PC-3 (cell line): ENCODE results near the gene PIGO.

Source experiments
- CTCF ChIP-seq: fragments of 300-600 bp; sonication (generic); conservative IDR thresholded peaks from 2 replicates; pipeline ENCODE4 v1.5.1; 2017; ENCODE audit warnings: antibody characterized with exemption, low read depth, mild to moderate bottlenecking, low read length
- EZH2 ChIP-seq: fragments of 300-600 bp; sonication (generic); IDR thresholded peaks from one replicate; pipeline ENCODE4 v1.6.1; 2017; ENCODE audit warnings: antibody characterized with exemption, mild to moderate bottlenecking, low read length; ENCODE audit not compliant: unreplicated experiment
- EZH2phosphoT487 ChIP-seq: fragments of 300-600 bp; sonication (generic); IDR thresholded peaks from 2 replicates; pipeline ENCODE4 v1.6.1; 2018; ENCODE audit warnings: mild to moderate bottlenecking, antibody characterized with exemption, low read length, borderline replicate concordance

DNA sequence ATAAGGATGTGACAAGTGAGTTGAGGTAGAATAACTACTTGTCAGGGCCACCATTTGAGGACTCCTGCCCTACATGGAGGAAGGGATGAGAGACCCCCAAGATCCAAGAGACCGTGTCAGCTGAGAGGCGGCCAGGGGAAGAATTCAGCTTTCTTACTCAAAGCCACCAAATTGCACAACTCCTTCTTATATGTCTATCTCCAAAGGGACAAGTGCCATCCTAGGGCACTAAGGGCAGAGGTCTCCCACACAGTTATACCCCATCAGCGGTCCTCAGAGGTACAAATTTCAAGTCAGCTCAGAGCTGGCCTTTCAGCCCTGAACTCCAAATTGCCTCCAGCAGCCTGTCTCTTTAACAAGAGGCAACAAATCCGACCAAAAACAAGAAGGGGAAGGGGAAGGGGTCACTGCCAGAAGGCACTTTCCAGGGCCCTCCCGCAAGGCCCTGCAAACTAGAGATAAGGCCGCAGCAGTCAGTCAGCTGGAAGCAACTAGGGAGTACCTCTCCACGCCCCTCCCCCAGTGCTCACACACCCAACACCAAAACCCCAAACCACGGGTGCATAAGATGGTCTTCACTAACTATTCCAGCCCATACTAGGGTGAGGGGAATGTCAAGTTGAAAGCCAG lies 12.7 kb upstream of the PIGO start:
- TF ChIP-seq CTCF (no peak), EZH2phosphoT487 (no peak), EZH2 (no peak)
